ENCODE measurements around the gene OPN1MW2.
"Not testable (repeated sequence)": the region's sequence is repeated elsewhere in the genome, so short reads cannot be mapped to it uniquely, and the experiment has no call there.

DNA sequence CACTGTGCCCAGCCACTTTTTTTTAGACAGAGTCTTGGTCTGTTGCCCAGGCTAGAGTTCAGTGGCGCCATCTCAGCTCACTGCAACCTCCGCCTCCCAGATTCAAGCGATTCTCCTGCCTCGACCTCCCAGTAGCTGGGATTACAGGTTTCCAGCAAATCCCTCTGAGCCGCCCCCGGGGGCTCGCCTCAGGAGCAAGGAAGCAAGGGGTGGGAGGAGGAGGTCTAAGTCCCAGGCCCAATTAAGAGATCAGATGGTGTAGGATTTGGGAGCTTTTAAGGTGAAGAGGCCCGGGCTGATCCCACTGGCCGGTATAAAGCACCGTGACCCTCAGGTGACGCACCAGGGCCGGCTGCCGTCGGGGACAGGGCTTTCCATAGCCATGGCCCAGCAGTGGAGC, 37.3 kb upstream of the OPN1MW2 start, which contains the start of gene OPN1MW:
- TF ChIP-seq, protein P1, sequence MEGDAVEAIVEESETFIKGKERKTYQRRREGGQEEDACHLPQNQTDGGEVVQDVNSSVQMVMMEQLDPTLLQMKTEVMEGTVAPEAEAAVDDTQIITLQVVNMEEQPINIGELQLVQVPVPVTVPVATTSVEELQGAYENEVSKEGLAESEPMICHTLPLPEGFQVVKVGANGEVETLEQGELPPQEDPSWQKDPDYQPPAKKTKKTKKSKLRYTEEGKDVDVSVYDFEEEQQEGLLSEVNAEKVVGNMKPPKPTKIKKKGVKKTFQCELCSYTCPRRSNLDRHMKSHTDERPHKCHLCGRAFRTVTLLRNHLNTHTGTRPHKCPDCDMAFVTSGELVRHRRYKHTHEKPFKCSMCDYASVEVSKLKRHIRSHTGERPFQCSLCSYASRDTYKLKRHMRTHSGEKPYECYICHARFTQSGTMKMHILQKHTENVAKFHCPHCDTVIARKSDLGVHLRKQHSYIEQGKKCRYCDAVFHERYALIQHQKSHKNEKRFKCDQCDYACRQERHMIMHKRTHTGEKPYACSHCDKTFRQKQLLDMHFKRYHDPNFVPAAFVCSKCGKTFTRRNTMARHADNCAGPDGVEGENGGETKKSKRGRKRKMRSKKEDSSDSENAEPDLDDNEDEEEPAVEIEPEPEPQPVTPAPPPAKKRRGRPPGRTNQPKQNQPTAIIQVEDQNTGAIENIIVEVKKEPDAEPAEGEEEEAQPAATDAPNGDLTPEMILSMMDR (IDR thresholded peaks at IDR 0.05): not testable (repeated sequence)
- not testable (repeated sequence) for TF ChIP-seq POLR2AphosphoS5, POLR2A (IDR thresholded peaks at IDR 0.05)

Data from upper lobe of left lung (tissue), 4 donors.